Umbilical cord (tissue), 2 donors: ENCODE data around the gene CEP192. TPM values are rescaled to one million over a fixed set of nuclear protein-coding genes. Genes with fewer than 3 reads are reported as not detected.

Experiments used
- DNase-seq: peaks from one replicate; pipeline ENCODE4 v3.0.0-alpha.2; 2015; ENCODE audit warnings: low spot score
- total RNA-seq: library from RNA; depleted of rRNA; stranded (reverse); fragments of >200 nt; gene quantifications from one replicate; pipeline ENCODE4 v1.2.3, GENCODE V29; 2014; ENCODE audit warnings: low replicate concordance; ENCODE audit not compliant: insufficient read depth

CEP192 gene
- total RNA-seq, 1 donor from 2014 or later: 43.6 TPM

- DNase-seq: no peak
These were observed 150.0 kb downstream of the CEP192 start for GRCh38 chr18:13141209-13141608.

GRCh38 chr18:13145636-13146190 is 154.6 kb downstream of the CEP192 start:
- no peak for DNase-seq

DNA sequence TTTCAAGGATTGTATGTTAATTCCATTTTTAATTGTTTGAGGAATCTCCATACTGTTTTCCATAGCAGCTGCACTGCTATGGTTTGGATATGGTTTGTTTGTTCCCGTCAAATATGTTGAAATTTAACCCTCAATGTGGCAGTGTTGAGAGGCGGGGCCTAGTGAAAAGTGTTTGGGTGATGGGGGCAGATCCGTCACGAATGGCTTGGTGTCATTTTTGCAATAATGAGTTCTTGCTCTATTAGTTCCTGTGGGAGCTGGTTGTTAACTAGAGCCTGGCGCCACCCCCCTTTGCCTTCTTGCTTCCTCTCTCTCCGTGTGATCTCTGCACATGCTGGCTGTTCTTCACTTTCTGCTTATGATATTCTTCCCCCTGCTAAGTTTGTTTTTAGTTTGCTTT is 156.0 kb downstream of the CEP192 start:
- DNase-seq: no peak

DNA sequence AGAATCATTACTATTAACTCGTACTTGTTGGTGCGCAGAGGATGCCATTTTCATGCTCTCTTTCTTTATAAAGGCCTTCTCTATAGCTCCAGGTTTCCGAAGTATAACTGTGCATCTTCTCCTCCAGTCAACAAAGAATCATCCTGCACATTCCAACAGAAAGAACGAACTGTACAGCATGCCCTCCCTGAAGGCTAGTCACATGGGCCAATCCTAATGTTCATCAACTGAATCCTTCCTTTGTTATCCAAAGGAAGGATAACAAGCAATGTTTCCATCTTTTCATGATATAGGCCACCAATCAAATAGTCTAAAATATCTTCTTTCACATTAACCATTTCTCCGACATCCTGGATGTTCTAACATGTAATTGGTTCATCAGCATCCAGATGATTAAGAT is 160.5 kb downstream of the CEP192 start:
- DNase-seq: no peak

- no peak for DNase-seq
These were observed 167.3 kb downstream of the CEP192 start for GRCh38 chr18:13158428-13158827.

DNA sequence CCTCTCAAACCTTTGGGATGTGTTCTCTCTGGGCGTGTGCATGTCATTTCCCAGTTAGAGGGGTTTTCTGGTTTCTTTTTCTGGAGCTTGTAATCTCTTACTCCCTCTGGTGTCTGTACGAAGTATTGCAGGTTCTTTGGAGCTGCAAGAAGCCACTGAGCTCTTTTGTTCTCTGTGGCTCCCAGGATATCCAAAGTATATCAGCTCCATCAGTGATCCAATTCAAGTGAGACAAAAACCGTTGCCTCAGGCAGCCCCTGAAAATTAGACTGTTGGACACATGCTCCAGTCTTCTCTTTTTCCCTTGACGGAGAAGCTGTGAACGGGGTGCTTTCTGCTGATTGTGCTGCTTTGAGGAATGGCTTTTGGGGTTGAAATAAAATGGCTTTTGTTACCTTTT is 168.4 kb downstream of the CEP192 start:
- DNase-seq: peak; percentile 40

DNA sequence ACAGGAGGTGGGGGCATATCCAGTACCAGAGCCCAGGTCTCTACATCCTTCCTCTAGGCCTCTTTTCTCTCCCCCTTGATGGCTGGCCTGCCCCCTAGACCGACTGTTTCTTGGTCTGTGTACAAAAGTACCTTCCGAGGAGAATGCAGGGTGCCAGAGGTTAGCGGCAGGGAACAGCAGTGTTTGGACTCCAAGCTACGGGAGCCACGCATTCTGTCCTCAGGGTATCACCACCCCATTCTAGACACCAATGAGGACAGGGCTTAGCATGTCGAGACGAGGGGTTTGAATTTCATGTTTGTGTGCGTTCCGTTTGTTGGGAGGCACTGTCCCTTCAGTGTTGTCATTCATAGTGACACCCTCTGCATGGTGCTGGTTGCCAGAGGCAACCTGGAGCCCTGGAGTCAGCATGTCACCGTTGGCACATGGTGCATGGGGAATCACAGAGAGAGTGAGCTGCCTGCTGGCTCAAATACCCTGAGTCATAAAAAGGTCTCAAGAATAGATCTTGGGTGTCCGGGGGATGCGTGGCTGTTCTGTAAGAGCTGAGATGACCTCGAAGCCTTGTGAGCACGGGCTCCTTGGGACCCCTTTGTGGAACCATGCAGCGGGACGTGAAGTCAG is 170.2 kb downstream of the CEP192 start:
- DNase-seq: no peak

DNA sequence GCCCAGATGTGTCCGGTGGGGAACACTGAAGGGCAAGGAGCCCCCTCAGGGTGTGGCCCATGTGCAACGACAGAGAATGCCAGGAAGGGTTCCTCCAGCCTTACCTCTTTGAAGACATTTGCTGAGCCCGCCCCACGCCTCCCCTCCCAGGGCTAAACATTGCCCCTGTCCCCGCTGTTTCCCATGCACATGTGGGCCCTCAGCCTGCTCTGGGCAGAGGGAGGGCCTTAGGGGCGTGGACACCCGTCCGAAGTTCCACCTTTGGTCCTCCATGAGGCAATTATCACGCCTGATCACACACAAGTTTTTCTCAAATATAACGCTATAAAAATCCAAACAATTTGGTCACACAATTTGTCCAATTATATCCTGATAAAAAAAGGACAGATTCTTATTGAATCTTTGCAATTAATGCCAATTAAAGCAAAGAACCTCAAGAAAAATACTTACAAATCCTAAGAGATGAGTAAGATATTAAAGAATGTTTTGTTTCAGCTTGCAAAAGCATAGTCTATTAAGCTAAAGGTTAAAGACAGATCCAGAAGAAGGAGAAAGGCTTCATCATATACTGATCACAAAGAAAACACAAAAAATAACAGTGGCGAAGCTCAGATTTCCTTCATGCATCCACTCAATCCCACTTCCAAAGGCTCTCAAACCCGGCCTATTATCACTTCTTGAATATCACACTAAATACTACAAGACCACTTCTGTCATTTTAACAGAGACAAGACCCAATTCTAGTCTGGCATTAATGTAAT is 172.2 kb downstream of the CEP192 start:
- no peak for DNase-seq

- DNase-seq: no peak
These were observed 173.2 kb downstream of the CEP192 start for GRCh38 chr18:13164406-13164805.

DNA sequence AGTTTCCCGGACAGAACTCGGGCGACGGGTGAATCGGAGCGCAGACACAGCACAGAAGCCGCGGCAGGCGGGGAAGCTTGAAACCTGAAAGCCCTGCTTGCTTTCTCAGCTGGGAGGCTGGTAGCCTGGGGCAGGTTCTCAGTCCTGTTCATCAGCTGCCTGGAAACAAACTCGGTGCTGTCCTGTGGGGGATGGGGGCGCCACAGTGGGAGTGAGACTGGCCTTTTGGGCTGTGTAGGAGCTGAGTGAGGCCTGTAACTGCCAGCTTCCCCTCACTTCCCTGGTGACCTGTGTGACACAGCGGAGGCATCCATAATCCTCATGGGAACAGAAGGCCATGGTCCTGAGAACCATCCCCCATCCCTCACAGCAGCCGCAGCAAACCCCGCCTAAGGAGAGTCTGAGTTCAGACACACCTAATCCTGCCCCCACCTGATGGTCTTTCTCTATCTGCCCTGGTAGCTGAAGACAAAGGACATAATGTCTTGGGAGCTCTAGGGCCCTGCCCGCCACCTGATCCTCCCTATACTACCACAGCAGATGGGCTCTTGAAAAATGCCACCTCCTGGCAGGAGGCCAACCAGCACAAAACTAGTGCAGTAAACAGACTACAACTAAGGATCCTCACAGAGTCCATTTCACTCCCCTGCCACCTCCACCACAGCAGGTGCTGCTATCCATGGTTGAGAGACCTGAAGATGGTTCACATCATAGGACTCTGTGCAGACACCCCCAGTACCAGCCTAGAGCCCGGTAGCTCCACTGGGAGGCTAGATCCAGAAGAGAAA is 174.7 kb downstream of the CEP192 start:
- no peak for DNase-seq

DNA sequence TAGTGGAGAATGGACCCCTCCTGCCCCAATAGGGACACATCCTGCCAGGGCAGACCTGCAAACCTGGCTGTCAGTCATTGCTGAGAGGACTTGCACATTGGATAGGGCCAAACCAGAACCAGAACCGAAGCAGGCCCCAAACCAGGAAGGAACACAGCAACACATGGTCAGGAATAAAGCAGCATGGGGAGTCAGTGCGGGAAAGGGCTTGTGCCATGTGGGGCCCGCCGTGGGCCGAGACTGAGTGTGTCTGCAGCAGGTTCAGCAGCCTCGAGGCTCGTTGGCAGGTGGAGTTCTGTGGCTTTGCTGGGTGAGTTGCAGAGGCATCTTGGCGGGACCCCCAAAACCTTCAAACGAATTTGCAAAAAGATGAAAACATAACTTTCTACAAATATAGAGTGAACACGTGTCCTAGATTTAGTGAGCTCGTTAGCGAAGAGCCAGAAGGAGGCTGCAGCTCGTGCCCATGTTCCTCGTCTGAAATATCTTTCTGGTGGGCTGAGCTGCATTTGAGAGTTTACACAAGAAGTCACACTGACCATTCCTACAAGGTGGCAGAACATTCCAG is 182.5 kb downstream of the CEP192 start:
- DNase-seq: no peak

Other genes with a start within 250 kb of the CEP192 start
- gene PTPN2, start 107.1 kb upstream of the CEP192 start, total RNA-seq: 21.9 TPM
- gene SEH1L, start 43.4 kb upstream of the CEP192 start, total RNA-seq: 21.4 TPM
- 104 TPM for gene LDLRAD4, start 227.4 kb downstream of the CEP192 start, total RNA-seq